HUES48 (cell line): ENCODE measurements around the gene TSFM.
"Not testable (repeated sequence)": the region's sequence is repeated elsewhere in the genome, so short reads cannot be mapped to it uniquely, and the experiment has no call there.

Source experiments
- H3K27ac ChIP-seq: one replicate; pipeline ENCODE4 v1.7.0; 2013; ENCODE audit warnings: low read depth, low read length, inconsistent platforms
- H3K27me3 ChIP-seq: 2 replicates; pipeline ENCODE4 v1.6.1; 2013; ENCODE audit warnings: mild to moderate bottlenecking, low read length; ENCODE audit not compliant: control insufficient read depth, insufficient read depth
- H3K36me3 ChIP-seq: 2 replicates; pipeline ENCODE4 v1.6.1; 2013; ENCODE audit warnings: low read length; ENCODE audit not compliant: control insufficient read depth, insufficient read depth
- H3K4me1 ChIP-seq: 2 replicates; pipeline ENCODE4 v1.6.1; 2013; ENCODE audit warnings: mild to moderate bottlenecking, low read length; ENCODE audit not compliant: control insufficient read depth, insufficient read depth
- H3K4me3 ChIP-seq: 2 replicates; pipeline ENCODE4 v1.5.1; 2013; ENCODE audit warnings: mild to moderate bottlenecking, low read depth, low read length
- H3K9ac ChIP-seq: 2 replicates; pipeline ENCODE4 v1.6.1; 2013; ENCODE audit warnings: mild to moderate bottlenecking, low read depth, low read length, moderate library complexity
- H3K9me3 ChIP-seq: 2 replicates; pipeline ENCODE4 v1.6.1; 2013; ENCODE audit warnings: low read length; ENCODE audit not compliant: control insufficient read depth, insufficient read depth

The TSFM gene

DNA sequence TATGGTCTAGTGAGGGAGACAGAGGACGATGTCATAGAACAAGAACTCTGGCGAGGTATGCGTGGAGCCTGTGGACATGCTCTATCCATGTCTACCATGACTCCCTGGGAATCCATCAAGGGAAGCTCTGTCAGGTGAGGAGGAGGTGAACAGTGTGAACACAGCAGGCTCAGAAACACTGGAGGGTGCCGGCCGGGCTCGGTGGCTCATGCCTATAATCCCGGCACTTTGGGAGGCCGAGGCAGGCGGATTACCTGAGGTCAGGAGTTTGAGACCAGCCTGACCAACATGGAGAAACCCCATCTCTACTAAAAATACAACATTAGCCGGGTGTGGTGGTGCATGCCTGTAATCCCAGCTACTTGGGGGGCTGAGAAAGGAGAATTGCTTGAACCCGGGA is 8.0 kb upstream of the TSFM start:
- not testable (repeated sequence) for H3K4me3 ChIP-seq, H3K9me3 ChIP-seq

DNA sequence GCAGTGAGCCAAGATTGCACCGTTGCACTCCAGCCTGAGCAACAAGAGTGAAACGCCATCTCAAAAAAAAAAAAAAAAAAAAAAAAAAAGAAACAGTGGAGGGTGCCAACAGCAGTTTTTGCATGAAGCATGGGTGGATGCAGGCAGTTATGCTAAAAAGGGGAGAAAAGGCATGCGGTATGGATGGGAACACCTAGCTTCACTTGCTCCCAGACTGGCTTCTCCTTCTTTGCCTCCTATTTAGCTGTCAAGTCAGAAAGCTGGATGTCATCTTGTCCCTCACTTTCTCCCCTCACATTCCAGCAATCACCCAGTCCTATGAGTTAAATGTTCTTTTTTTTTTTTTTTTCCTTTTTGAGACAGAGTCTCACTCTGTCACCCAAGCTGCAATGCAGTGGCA is 7.5 kb upstream of the TSFM start:
- Histone ChIP-seq H3K36me3 (peaks cover 10% of the 10 kb centered on the region), H3K27ac (no peak overlapping the region), H3K4me1 (no peaks in the 10 kb centered on the region), H3K27me3 (peaks cover 6% of the 10 kb centered on the region; the same call in 1 of the 2 replicates), H3K9me3 (no peaks in the 10 kb centered on the region), H3K4me3 (no peak overlapping the region), H3K9ac (no peak overlapping the region)

More for the DNA sequence above, 8.0 kb upstream of the TSFM start:
- H3K27ac ChIP-seq, H3K9ac ChIP-seq, H3K27me3 ChIP-seq, H3K4me1 ChIP-seq: not testable (repeated sequence)
- peaks cover 14% of the 10 kb centered on the region for H3K36me3 ChIP-seq

- Histone ChIP-seq H3K4me1 (no peaks in the 10 kb centered on the region), H3K27ac (no peak overlapping the region), H3K27me3 (peaks cover 6% of the 10 kb centered on the region; the same call in 1 of the 2 replicates), H3K4me3 (no peak overlapping the region), H3K9ac (no peak overlapping the region), H3K36me3 (peaks cover 3% of the 10 kb centered on the region), H3K9me3 (no peaks in the 10 kb centered on the region)
These were observed 6.9 kb upstream of the TSFM start for GRCh38 chr12:57775563-57776246.

DNA sequence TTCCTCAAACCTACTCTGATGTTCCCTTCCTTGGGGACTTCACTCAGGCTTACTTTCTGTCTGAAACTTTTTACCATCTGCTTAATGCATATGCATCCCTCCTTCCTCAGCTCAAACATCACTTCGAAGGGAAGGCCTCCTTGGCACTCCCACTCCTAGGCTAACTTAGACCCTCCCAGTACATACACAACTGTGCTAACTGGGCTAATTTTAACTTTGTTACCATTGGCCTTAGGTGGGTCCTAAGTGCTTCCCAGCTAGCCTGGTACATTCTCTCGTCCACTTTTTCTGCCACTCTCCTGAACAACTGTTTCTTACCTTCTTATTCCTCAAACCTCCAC is 6.4 kb upstream of the TSFM start:
- Histone ChIP-seq H3K9me3 (no peaks in the 10 kb centered on the region), H3K4me3 (no peak overlapping the region), H3K27ac (no peak overlapping the region), H3K4me1 (no peaks in the 10 kb centered on the region), H3K9ac (no peak overlapping the region), H3K27me3 (peaks cover 6% of the 10 kb centered on the region; the same call in 1 of the 2 replicates), H3K36me3 (no peaks in the 10 kb centered on the region)

- Histone ChIP-seq H3K4me3 (no peak overlapping the region), H3K9me3 (no peaks in the 10 kb centered on the region), H3K27ac (no peak overlapping the region), H3K4me1 (no peaks in the 10 kb centered on the region), H3K36me3 (no peaks in the 10 kb centered on the region), H3K27me3 (peaks cover 6% of the 10 kb centered on the region; the same call in 1 of the 2 replicates), H3K9ac (no peak overlapping the region)
These were observed 5.2 kb upstream of the TSFM start for GRCh38 chr12:57777367-57777766.

GRCh38 chr12:57777911-57778310 is 4.7 kb upstream of the TSFM start:
- Histone ChIP-seq H3K9ac (no peak overlapping the region), H3K27me3 (peaks cover 4% of the 10 kb centered on the region; the same call in 1 of the 2 replicates), H3K36me3 (no peaks in the 10 kb centered on the region), H3K27ac (no peak overlapping the region), H3K4me1 (no peaks in the 10 kb centered on the region), H3K9me3 (no peaks in the 10 kb centered on the region), H3K4me3 (no peak overlapping the region)

DNA sequence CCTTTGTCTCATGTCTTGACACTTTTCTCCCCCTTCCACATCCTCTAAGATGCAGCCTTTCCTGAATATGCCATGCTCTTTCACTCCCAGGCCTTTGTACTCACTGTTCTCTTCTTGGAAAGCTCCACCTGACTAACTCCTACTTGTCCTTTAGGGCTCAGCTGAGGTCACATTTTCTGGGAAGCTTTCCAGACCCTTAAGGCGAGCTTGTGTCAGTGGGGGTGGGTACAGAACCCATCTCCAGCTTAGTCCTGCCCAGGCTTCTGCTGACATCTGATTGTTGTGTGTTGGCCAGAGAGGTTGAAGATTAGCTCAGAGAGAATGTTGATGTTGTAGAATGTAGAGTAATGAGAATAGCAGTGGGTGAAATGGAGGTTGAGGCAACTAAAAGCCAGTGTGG is 2.9 kb upstream of the TSFM start:
- no peaks in the 10 kb centered on the region for H3K27me3 ChIP-seq
- H3K9ac ChIP-seq = no peak overlapping the region
- H3K36me3 ChIP-seq = peaks cover 8% of the 10 kb centered on the region
- H3K27ac ChIP-seq = no peak overlapping the region
- H3K4me1 ChIP-seq = no peaks in the 10 kb centered on the region
- no peak overlapping the region for H3K4me3 ChIP-seq
- H3K9me3 ChIP-seq = no peaks in the 10 kb centered on the region

DNA sequence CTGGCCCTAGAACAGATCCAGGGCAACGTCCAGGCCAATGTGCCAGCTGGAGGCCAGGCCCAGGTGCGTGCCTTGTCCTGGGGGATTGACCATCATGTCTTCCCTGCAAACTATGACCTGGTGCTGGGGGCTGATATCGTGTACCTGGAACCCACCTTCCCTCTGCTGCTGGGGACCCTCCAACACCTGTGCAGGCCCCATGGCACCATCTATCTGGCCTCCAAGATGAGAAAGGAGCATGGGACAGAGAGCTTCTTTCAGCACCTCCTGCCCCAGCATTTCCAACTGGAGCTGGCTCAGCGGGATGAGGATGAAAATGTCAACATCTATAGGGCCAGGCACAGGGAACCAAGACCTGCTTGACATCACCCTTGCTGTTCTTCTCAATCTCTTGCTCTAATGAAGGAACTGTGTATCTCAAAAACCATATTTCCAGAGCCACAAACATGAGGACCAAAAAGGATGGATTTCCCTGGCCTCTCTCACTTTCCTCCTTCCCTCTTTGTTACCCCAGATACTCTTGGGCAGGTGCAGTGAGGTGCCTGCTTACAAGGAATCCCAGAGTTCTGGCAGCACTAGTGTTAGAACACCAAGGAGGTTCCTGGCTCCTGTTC is 2.2 kb upstream of the TSFM start:
- Histone ChIP-seq H3K9me3 (no peaks in the 10 kb centered on the region), H3K4me1 (no peaks in the 10 kb centered on the region), H3K4me3 (no peak overlapping the region), H3K27ac (no peak overlapping the region), H3K36me3 (peaks cover 12% of the 10 kb centered on the region), H3K9ac (no peak overlapping the region), H3K27me3 (no peaks in the 10 kb centered on the region)

DNA sequence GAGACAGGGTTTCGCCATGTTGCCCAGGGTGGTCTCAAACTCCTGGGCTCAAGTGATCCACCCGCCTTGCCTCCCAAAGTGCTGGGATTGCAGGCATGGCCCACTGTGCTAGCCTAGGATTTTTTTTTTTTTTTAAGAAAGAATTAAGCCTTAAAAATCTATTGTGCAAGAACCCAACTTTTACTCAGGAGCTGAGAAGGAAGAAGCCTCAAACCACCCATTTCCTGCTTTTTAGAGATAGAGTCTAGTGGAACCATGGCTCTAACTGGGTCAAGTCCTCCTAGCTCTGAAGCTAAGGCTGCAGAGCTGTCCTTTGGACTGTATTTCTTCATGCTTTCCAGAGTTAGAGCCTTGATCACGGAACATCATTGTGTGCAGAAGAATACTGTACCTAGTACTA is 1.3 kb upstream of the TSFM start:
- no peaks in the 10 kb centered on the region for H3K27me3 ChIP-seq
- H3K9me3 ChIP-seq = no peaks in the 10 kb centered on the region
- H3K9ac ChIP-seq = no peak overlapping the region
- H3K4me1 ChIP-seq = no peaks in the 10 kb centered on the region
- H3K27ac ChIP-seq = no peak overlapping the region
- H3K4me3 ChIP-seq = no peak overlapping the region
- peaks cover 21% of the 10 kb centered on the region for H3K36me3 ChIP-seq

GRCh38 chr12:57781801-57782200 is 786 bp upstream of the TSFM start:
- Histone ChIP-seq H3K9me3 (no peaks in the 10 kb centered on the region), H3K27me3 (no peaks in the 10 kb centered on the region), H3K4me3 (no peak overlapping the region), H3K9ac (no peak overlapping the region), H3K27ac (no peak overlapping the region), H3K36me3 (peaks cover 26% of the 10 kb centered on the region), H3K4me1 (no peaks in the 10 kb centered on the region)

GRCh38 chr12:57782243-57782607 is 362 bp upstream of the TSFM start:
- Histone ChIP-seq H3K4me3 (no peak overlapping the region; the same call in 1 of the 2 replicates), H3K4me1 (no peaks in the 10 kb centered on the region), H3K9ac (no peak overlapping the region), H3K36me3 (peaks cover 31% of the 10 kb centered on the region), H3K27me3 (no peaks in the 10 kb centered on the region), H3K27ac (no peak overlapping the region), H3K9me3 (no peaks in the 10 kb centered on the region)
